GM12875 (cell line): ENCODE results near the gene SH3RF2.
A peak's percentile ranks its signal among the peaks of the same experiment; 100 is the strongest.
"Not testable (repeated sequence)": the region's sequence is repeated elsewhere in the genome, so short reads cannot be mapped to it uniquely, and the experiment has no call there.

Source experiments
- H3K4me3 ChIP-seq: one replicate; pipeline ENCODE4 v1.5.1; 2011; ENCODE audit warnings: low read depth, low read length, control low read depth
- CTCF ChIP-seq: IDR thresholded peaks from 2 replicates; pipeline ENCODE4 v1.5.1; 2011; ENCODE audit warnings: low read depth, mild to moderate bottlenecking, control low read depth, inconsistent platforms, low read length, moderate library complexity, borderline replicate concordance; ENCODE audit not compliant: insufficient read depth

SH3RF2 gene

GRCh38 chr5:145936401-145937131 is at the start of gene SH3RF2:
Gene SH3RF2, plus strand, starts transcription at chr5:145936578. Its CDS starts 1,351 bp downstream, at chr5:145937929.
- H3K4me3 ChIP-seq, result no peak within 1 kb of the TSS
- TF ChIP-seq CTCF, result no peak

GRCh38 chr5:145887217-145887616 is 49.2 kb upstream of the SH3RF2 start:
- H3K4me3 ChIP-seq, result no peak overlapping the region
- TF ChIP-seq CTCF, result no peak

GRCh38 chr5:145887976-145888574 is 48.3 kb upstream of the SH3RF2 start:
- H3K4me3 ChIP-seq, result no peak overlapping the region
- TF ChIP-seq CTCF, result peak; percentile 52; the same call in 1 of the 2 replicates

- H3K4me3 ChIP-seq, result no peak overlapping the region
- no peak for TF ChIP-seq CTCF
These were observed 46.8 kb upstream of the SH3RF2 start for GRCh38 chr5:145889611-145890010.

GRCh38 chr5:145891378-145891777 is 45.0 kb upstream of the SH3RF2 start:
- not testable (repeated sequence) for H3K4me3 ChIP-seq

GRCh38 chr5:145898171-145898570 is 38.2 kb upstream of the SH3RF2 start:
- H3K4me3 ChIP-seq, result no peak overlapping the region
- TF ChIP-seq CTCF, result no peak

- TF ChIP-seq CTCF, result no peak
- H3K4me3 ChIP-seq, result no peak overlapping the region
These were observed 34.0 kb upstream of the SH3RF2 start for GRCh38 chr5:145902421-145902820.
